Stimulated activated CD4-positive, alpha-beta T cell treated with anti-CD3 and anti-CD28 coated beads, TNF-alpha, amount 100 ng/mL, for 48 hours (primary cell): Measurements from ENCODE around the gene MED22.
"Not testable (repeated sequence)": the region's sequence is repeated elsewhere in the genome, so short reads cannot be mapped to it uniquely, and the experiment has no call there.

Source experiments
- DNase-seq, 3 donors: peaks; one replicate each; pipeline ENCODE4 v3.0.0-alpha.2; 2020; ENCODE audit warnings: low read depth in 3 of 3

MED22 gene

GRCh38 chr9:133306242-133307204, 41.4 kb downstream of the MED22 start:
- DNase-seq: no peak

- DNase-seq: no peak
Observed at GRCh38 chr9:133305731-133306130, 42.2 kb downstream of the MED22 start.

GRCh38 chr9:133304477-133305377, 43.2 kb downstream of the MED22 start:
- DNase-seq: no peak

- DNase-seq: no peak
Observed at GRCh38 chr9:133304158-133304470, 43.8 kb downstream of the MED22 start.

GRCh38 chr9:133303266-133304157, 44.4 kb downstream of the MED22 start:
- DNase-seq: no peak

DNA sequence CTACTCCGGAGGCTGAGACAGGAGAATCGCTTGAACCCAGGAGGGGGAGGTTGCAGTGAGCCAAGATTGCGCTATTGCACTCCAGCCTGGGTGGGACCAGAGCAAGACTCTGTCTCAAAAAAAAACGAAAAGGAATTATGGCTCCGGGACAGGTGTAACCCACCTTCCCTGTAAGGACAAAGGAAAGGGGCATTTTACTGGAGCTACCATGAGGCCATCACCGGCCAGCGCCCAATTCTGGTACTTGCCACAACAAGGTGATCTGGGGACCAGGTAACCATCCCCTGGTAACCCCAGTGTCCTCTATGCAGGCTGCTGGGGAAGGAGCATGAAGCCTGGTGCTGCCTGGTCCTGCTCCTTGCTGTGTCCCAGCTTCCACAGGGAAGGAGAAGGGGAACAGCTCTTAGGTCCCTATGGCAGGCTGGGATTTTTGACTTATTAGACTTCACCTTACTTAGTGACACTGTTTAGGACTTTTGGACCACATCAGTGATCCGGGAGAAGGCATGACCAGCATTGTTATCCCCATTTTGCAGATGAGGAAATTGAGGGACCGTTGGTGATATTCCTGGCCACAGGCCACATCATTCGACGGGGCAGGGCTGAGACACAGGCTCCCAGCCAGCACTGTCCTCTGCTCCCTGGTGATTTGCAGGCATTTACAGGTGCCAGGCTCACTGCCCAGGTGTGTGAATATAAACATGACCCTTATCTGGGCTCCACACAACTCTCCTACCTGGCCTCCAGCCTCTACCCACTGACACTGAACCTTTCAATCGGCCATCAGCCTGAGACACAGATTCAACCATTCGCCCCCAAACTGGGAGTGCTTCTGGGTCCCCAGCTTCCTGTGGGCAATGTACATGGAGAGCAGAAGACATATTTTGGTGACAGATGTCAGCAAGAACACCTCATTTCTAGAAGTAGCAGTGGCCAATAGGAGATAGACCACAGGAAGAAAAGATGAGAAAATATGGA, 46.4 kb downstream of the MED22 start:
- DNase-seq: no peak

DNA sequence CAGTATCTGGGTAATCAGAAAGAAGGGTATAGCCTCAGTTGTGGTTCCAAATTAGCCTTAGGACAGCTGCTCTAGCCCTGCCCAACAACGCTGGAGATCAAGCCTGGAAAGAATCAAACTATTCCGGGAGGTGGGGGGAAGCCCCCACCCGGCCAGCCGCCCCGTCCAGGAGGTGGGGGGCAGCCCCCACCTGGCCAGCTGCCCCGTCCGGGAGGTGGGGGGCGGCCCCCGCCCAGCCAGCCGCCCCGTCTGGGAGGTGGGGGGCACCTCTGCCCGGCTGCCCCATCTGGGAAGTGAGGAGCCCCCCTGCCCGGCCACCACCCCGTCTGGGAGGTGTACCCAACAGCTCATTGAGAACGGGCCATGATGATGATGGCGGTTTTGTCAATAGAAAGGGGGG, 47.9 kb downstream of the MED22 start:
- DNase-seq: not testable (repeated sequence)

DNA sequence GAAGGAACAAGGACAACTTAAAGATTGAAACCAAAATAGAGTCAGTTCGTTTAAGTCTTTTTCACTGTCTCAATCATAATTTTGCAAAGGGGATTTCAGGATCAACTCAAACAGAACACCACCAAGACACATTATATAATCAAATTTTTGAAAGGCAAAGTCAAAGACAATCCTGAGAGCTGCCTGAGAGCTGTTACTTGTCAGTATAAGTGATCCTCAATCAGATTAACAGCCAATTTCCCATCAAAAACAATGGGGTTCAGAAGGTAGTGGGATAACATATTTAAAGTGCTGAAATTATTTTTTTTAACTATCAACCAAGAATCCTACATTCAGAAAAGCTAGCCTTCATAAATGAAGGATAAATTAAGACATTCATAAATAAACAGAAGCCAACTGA, 53.7 kb downstream of the MED22 start:
- DNase-seq: no peak

DNA sequence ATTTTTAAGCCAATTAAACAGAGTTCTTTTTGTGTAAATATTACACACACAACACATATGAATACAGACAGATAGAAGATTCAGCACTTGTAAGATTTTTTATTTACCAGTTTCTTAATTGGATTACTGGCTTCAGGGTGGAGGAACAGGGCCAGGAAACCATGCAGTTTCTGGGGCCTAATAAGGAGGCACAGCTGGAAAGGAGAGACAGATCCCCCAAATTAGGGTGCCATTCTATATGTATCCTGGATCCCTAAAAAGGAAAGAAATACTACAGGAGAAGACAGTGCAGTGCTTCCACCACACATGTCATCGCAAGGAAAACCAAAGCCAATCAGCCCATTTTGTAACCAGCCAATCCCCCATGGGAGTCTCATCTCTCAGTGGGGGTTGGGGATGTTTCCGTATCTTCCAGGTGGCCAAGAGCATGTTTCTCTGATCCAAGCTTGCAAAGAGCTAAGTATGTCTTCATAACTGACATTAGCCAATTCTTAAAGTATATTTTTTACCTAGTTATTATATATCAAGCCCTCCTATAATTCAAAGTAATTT, 57.1 kb downstream of the MED22 start:
- no peak for DNase-seq
